Thymus (tissue), 11 donors: ENCODE data around the gene ZNF280A. TPM values are rescaled to one million over a fixed set of nuclear protein-coding genes. Genes with fewer than 3 reads are reported as not detected.
"Not testable (repeated sequence)": the region's sequence is repeated elsewhere in the genome, so short reads cannot be mapped to it uniquely, and the experiment has no call there.

Experiments
- DNase-seq, 9 donors: peaks; one replicate each; pipeline ENCODE4 v3.0.0-alpha.2; 2013; ENCODE audit warnings: low spot score in 9 of 9, low read depth in 6 of 9, missing footprints in 1 of 9
- H3K27ac ChIP-seq, 2 donors: one replicate each; pipeline ENCODE4 v1.5.1; 2013; ENCODE audit warnings: control low read depth in 1 of 2, low read depth in 1 of 2, low read length in 1 of 2, mild to moderate bottlenecking in 1 of 2, moderate library complexity in 1 of 2
- H3K27me3 ChIP-seq, 2 donors: one replicate each; pipeline ENCODE4 v1.5.1; 2013; ENCODE audit warnings: low read length in 1 of 2; ENCODE audit not compliant: control insufficient read depth in 2 of 2, insufficient read depth in 1 of 2
- H3K36me3 ChIP-seq, 2 donors: one replicate each; pipeline ENCODE4 v1.5.1; 2013; ENCODE audit warnings: low read length in 1 of 2, mild to moderate bottlenecking in 1 of 2, moderate library complexity in 1 of 2; ENCODE audit not compliant: control insufficient read depth in 2 of 2, insufficient read depth in 2 of 2
- H3K4me1 ChIP-seq, 2 donors: one replicate each; pipeline ENCODE4 v1.5.1; 2013; ENCODE audit warnings: low read length in 2 of 2; ENCODE audit not compliant: control insufficient read depth in 2 of 2, insufficient read depth in 2 of 2
- H3K4me3 ChIP-seq, 2 donors: one replicate each; pipeline ENCODE4 v1.5.1; 2013; ENCODE audit warnings: low read length in 2 of 2, control low read depth in 1 of 2, mild to moderate bottlenecking in 1 of 2
- H3K9me3 ChIP-seq, 2 donors: one replicate each; pipeline ENCODE4 v1.5.1; 2013; ENCODE audit warnings: low read length in 1 of 2, mild to moderate bottlenecking in 1 of 2; ENCODE audit not compliant: control insufficient read depth in 2 of 2, insufficient read depth in 1 of 2
- WGBS: extraction: QIAGEN DNeasy Blood & Tissue Kit; methylation state at CpG from one replicate; pipeline ENCODE4 v1.1.7; 2013; 5-methylcytosine and 5-hydroxymethylcytosine counted together
- polyA plus RNA-seq: library from polyadenylated mRNA; stranded (reverse); fragments of 200-250 nt; gene quantifications from one replicate; pipeline ENCODE4 v1.2.3, GENCODE V29; 2013
- total RNA-seq: library from RNA; stranded (reverse); fragments of 120-200 nt; gene quantifications from one replicate; pipeline ENCODE4 v1.2.4, GENCODE V29; 2013
- donor health status: healthy.

The ZNF280A gene
- total and polyA plus RNA-seq, 2 donors: 0.02 to 0.05 TPM

GRCh38 chr22:22520667-22521602 is 865 bp upstream of the ZNF280A start:
- no peaks in the 10 kb centered on the region for H3K36me3 ChIP-seq
- H3K9me3 ChIP-seq: no peaks in the 10 kb centered on the region
- no peaks in the 10 kb centered on the region for H3K27me3 ChIP-seq
- DNase-seq: no peak
- no peak overlapping the region for H3K27ac ChIP-seq
- no peaks in the 10 kb centered on the region for H3K4me1 ChIP-seq
- 93% methylated on average over 12 of the region's 12 CpGs for WGBS
- no peak overlapping the region for H3K4me3 ChIP-seq

GRCh38 chr22:22519591-22519990 is 479 bp downstream of the ZNF280A start:
- Histone ChIP-seq H3K4me1 (no peaks in the 10 kb centered on the region), H3K9me3 (no peaks in the 10 kb centered on the region), H3K27me3 (no peaks in the 10 kb centered on the region), H3K36me3 (no peaks in the 10 kb centered on the region), H3K27ac (no peak overlapping the region), H3K4me3 (no peak overlapping the region)
- WGBS: 95% methylated on average over 5 of the region's 5 CpGs
- no peak for DNase-seq

- Histone ChIP-seq H3K9me3 (no peaks in the 10 kb centered on the region), H3K36me3 (no peaks in the 10 kb centered on the region), H3K4me3 (no peak overlapping the region), H3K4me1 (no peaks in the 10 kb centered on the region), H3K27ac (no peak overlapping the region), H3K27me3 (no peaks in the 10 kb centered on the region)
- 77% methylated on average over 4 of the region's 4 CpGs for WGBS
- no peak for DNase-seq
These were observed 3.1 kb downstream of the ZNF280A start for GRCh38 chr22:22516992-22517391.

GRCh38 chr22:22515890-22516289 is 4.2 kb downstream of the ZNF280A start:
- no peak for DNase-seq
- Histone ChIP-seq H3K27me3 (no peaks in the 10 kb centered on the region), H3K9me3 (no peaks in the 10 kb centered on the region), H3K4me1 (no peaks in the 10 kb centered on the region), H3K27ac (no peak overlapping the region), H3K36me3 (no peaks in the 10 kb centered on the region), H3K4me3 (no peak overlapping the region)

GRCh38 chr22:22514431-22514830 is 5.6 kb downstream of the ZNF280A start:
- not testable (repeated sequence) for DNase-seq, H3K27ac ChIP-seq, H3K9me3 ChIP-seq, H3K36me3 ChIP-seq, H3K4me1 ChIP-seq, H3K27me3 ChIP-seq, H3K4me3 ChIP-seq
- whole genome bisulfite sequencing: 81% methylated on average over 8 of the region's 8 CpGs

- no peaks in the 10 kb centered on the region for H3K36me3 ChIP-seq
- H3K27me3 ChIP-seq: no peaks in the 10 kb centered on the region
- no peak for DNase-seq
- no peak overlapping the region for H3K4me3 ChIP-seq
- 95% methylated on average over 2 of the region's 2 CpGs for WGBS
- H3K4me1 ChIP-seq: no peaks in the 10 kb centered on the region
- peaks cover 0 to 5% of the 10 kb centered on the region in 2 donors for H3K9me3 ChIP-seq
- H3K27ac ChIP-seq: no peak overlapping the region
These were observed 6.5 kb downstream of the ZNF280A start for GRCh38 chr22:22513619-22514018.

- DNase-seq: no peak
- H3K4me3 ChIP-seq: no peak overlapping the region
- H3K27me3 ChIP-seq: peaks cover 0 to 2% of the 10 kb centered on the region in 2 donors
- no peak overlapping the region for H3K27ac ChIP-seq
- peaks cover 0 to 5% of the 10 kb centered on the region in 2 donors for H3K9me3 ChIP-seq
- no peaks in the 10 kb centered on the region for H3K36me3 ChIP-seq
- H3K4me1 ChIP-seq: peaks cover 0 to 5% of the 10 kb centered on the region in 2 donors
- WGBS: 88% methylated on average over 5 of the region's 5 CpGs
These were observed 7.1 kb downstream of the ZNF280A start for GRCh38 chr22:22512951-22513350.

- H3K27ac ChIP-seq, H3K27me3 ChIP-seq: not testable (repeated sequence)
- WGBS: 98% methylated on average over 7 of the region's 7 CpGs
These were observed 9.2 kb downstream of the ZNF280A start for GRCh38 chr22:22510833-22511232.

GRCh38 chr22:22509912-22510311 is 10.2 kb downstream of the ZNF280A start:
- not testable (repeated sequence) for H3K4me3 ChIP-seq, H3K27ac ChIP-seq, H3K4me1 ChIP-seq, H3K27me3 ChIP-seq, H3K36me3 ChIP-seq, DNase-seq, H3K9me3 ChIP-seq
- 97% methylated on average over 6 of the region's 6 CpGs for WGBS

More at GRCh38 chr22:22510833-22511232, 9.2 kb downstream of the ZNF280A start:
- H3K4me1 ChIP-seq, H3K36me3 ChIP-seq, DNase-seq, H3K9me3 ChIP-seq, H3K4me3 ChIP-seq: not testable (repeated sequence)
